T-cell (primary cell): ENCODE measurements around the gene MPHOSPH9. TPM values are rescaled to one million over a fixed set of nuclear protein-coding genes. Genes with fewer than 3 reads are reported as not detected.

Experiments used
- ATAC-seq, 4 experiments: fragments of 200-7000 bp in 3 of 4; fragments of 150-1000 bp in 1 of 4; cut with Tn5 transposase; replicated peaks in 1 of 4; 1 replicate in 3 of 4; 2 replicates in 1 of 4; pipeline ENCODE4 v1.10.0; 2021; ENCODE audit warnings: moderate library complexity in 3 of 4, mild to moderate bottlenecking in 2 of 4, moderate number of reproducible peaks in 1 of 4
- CTCF ChIA-PET, 2 donors: fragments of 300-600 bp; sonication (Branson Sonifier 250); formaldehyde crosslinking; loops; one replicate each; lab custom pipeline; 2022; ENCODE audit warnings: antibody characterized with exemption in 2 of 2; lab: Charles Lee
- POLR2A ChIA-PET, 2 donors: fragments of 300-600 bp; sonication (Branson Sonifier 250); formaldehyde crosslinking; loops; one replicate each; lab custom pipeline; 2022; ENCODE audit warnings: antibody characterized with exemption in 2 of 2; lab: Charles Lee
- DNase-seq, 35 experiments: peaks; one replicate each; pipeline versions ENCODE4 v3.0.0 to v3.0.0-alpha.2; 2013 to 2023
- H3K27ac ChIP-seq: one replicate; pipeline ENCODE4 v1.5.1; 2013; ENCODE audit warnings: low read length
- H3K27me3 ChIP-seq, 2 experiments: replicated peaks in 1 of 2; 1 replicate in 1 of 2; 2 replicates in 1 of 2; pipeline versions ENCODE4 v1.6.1 to v1.7.0; 2013; ENCODE audit warnings: low read length in 1 of 2, mixed read lengths in 1 of 2; ENCODE audit not compliant: control insufficient read depth in 2 of 2, insufficient read depth in 2 of 2; ENCODE audit errors: extremely low read depth in 1 of 2
- H3K36me3 ChIP-seq, 2 donors: 1 replicate in 1 of 2; 2 replicates in 1 of 2; pipeline versions ENCODE4 v1.6.1 to v1.7.0; 2013; ENCODE audit warnings: low read length in 1 of 2; ENCODE audit not compliant: control insufficient read depth in 2 of 2, insufficient read depth in 1 of 2; ENCODE audit errors: extremely low read depth in 1 of 2
- H3K4me1 ChIP-seq, 2 experiments: 1 replicate in 1 of 2; 2 replicates in 1 of 2; pipeline versions ENCODE4 v1.6.1 to v1.7.0; 2013; ENCODE audit warnings: low read length in 2 of 2, mixed read lengths in 1 of 2; ENCODE audit not compliant: insufficient read depth in 2 of 2, control insufficient read depth in 1 of 2; ENCODE audit errors: extremely low read depth in 1 of 2
- H3K4me3 ChIP-seq, 2 donors: 1 replicate in 1 of 2; 2 replicates in 1 of 2; pipeline versions ENCODE4 v1.5.1 to v1.7.0; 2013; ENCODE audit warnings: mild to moderate bottlenecking in 2 of 2, low read length in 1 of 2, moderate library complexity in 1 of 2; ENCODE audit not compliant: control insufficient read depth in 1 of 2; ENCODE audit errors: extremely low read depth in 1 of 2
- H3K9me3 ChIP-seq: 2 replicates; pipeline ENCODE4 v1.7.0; 2013
- H3K27ac Mint-ChIP-seq, 2 donors: one replicate each; pipeline ENCODE4 v1.8.0; 2020 to 2021; ENCODE audit warnings: mild to moderate bottlenecking in 2 of 2, mixed read lengths in 2 of 2
- H3K27me3 Mint-ChIP-seq, 2 donors: one replicate each; pipeline ENCODE4 v1.8.0; 2021 to 2022; ENCODE audit warnings: mixed read lengths in 2 of 2
- H3K36me3 Mint-ChIP-seq: one replicate; pipeline ENCODE4 v1.8.0; 2021; ENCODE audit warnings: mixed read lengths
- H3K4me1 Mint-ChIP-seq, 3 donors: one replicate each; pipeline ENCODE4 v1.8.0; 2020 to 2022; ENCODE audit warnings: mixed read lengths in 3 of 3, mild to moderate bottlenecking in 1 of 3
- H3K4me3 Mint-ChIP-seq, 3 donors: one replicate each; pipeline ENCODE4 v1.8.0; 2020 to 2022; ENCODE audit warnings: mild to moderate bottlenecking in 3 of 3, mixed read lengths in 3 of 3, moderate library complexity in 3 of 3
- H3K9me3 Mint-ChIP-seq, 3 donors: one replicate each; pipeline ENCODE4 v1.8.0; 2020 to 2022; ENCODE audit warnings: mixed read lengths in 3 of 3
- WGBS: methylation state at CpG from one replicate; pipeline ENCODE4 v1.1.5; 2013; ENCODE audit warnings: missing lambda C conversion rate; ENCODE audit not compliant: insufficient coverage; 5-methylcytosine and 5-hydroxymethylcytosine counted together
- total RNA-seq, 35 experiments: library from RNA in 6 of 35; stranded (reverse) in 6 of 35; fragments of 120-200 nt in 1 of 35; gene quantifications; one replicate each; pipeline versions ENCODE4 v1.2.1 to v1.2.4 and lab custom pipeline; 2013 to 2026

The MPHOSPH9 gene, protein sequence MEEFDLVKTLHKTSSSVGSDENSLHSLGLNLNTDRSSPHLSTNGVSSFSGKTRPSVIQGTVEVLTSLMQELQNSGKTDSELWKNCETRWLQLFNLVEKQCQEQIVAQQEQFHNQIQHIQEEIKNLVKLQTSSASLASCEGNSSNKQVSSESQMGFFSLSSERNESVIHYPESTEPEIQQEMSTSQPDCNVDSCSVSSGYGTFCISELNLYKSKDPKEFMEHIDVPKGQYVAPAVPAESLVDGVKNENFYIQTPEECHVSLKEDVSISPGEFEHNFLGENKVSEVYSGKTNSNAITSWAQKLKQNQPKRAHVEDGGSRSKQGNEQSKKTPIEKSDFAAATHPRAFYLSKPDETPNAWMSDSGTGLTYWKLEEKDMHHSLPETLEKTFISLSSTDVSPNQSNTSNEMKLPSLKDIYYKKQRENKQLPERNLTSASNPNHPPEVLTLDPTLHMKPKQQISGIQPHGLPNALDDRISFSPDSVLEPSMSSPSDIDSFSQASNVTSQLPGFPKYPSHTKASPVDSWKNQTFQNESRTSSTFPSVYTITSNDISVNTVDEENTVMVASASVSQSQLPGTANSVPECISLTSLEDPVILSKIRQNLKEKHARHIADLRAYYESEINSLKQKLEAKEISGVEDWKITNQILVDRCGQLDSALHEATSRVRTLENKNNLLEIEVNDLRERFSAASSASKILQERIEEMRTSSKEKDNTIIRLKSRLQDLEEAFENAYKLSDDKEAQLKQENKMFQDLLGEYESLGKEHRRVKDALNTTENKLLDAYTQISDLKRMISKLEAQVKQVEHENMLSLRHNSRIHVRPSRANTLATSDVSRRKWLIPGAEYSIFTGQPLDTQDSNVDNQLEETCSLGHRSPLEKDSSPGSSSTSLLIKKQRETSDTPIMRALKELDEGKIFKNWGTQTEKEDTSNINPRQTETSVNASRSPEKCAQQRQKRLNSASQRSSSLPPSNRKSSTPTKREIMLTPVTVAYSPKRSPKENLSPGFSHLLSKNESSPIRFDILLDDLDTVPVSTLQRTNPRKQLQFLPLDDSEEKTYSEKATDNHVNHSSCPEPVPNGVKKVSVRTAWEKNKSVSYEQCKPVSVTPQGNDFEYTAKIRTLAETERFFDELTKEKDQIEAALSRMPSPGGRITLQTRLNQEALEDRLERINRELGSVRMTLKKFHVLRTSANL
- total RNA-seq: 100 to 1,000 TPM in 1 of 5 donors, 10 to 100 TPM in 4; 48.5 to 105 (median 56.3) TPM
- total RNA-seq (2013): 90.8 TPM
- 41.9 to 123 (median 95.0) reads per million in 29 experiments for total RNA-seq (lab: John Stamatoyannopoulos, UW)

DNA sequence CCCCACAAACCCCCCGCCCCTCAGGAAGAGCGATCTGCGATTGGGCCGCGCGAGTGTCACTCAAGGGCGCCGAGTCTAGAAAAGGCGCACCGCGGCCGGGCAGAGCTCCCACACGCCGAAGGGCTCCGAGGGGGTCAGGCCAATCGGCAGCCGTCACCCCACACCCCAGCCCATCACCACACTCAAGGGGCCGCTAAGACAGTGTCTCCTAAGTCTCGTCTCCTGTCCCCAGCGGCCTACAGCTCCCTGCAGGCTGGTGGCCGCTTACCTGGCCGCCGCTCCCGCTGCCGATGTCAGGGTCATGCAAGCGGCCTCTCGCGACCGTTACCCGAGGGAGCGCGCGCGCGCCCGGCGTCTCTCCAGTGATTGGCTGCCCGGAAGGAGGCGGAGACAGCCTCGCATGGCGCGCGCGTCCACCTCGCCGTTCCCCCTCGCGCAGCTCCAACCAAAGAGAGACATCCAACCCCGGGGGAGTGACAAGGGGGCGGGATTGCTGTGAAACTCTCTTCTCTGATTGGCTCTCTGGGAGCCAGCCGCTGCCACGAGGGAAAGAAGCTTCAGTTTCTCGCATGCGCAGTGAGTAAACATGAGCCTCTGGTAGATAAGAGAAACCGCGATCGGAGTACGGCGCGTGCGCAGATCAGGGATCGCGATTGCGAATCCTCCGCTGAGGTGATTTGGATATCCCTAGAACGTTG, at the start of gene MPHOSPH9, which contains the start of gene MTRFR:
Gene MPHOSPH9, minus strand, starts transcription at position 335 of the 698 bp plus-strand sequence. CDS start 2,777 bp downstream, outside the sequence.
Gene MTRFR, plus strand, starts transcription at position 630 of the 698 bp plus-strand sequence. CDS start 20,239 bp downstream, outside the sequence.
- H3K36me3 ChIP-seq: peaks cover 0 to 10% of the 10 kb centered on the region in 2 donors
- ChIA-PET CTCF (interaction anchor here (0.5 to 2.0 kb wide), 12 partner anchors 9 to 1760 kb away, joined by 3 to 17 read pairs (median 3); partner anchors contain the start of gene BRI3BP (in 1 of the 2)), POLR2A (interaction anchor here (0.5 to 2.8 kb wide), 21 partner anchors 9 to 1651 kb away, joined by 3 to 27 read pairs (median 5); partner anchors contain the start of genes ARL6IP4 (in 1 of the 2) and SBNO1 (in 1 of the 2))
- ATAC-seq (peak; percentile 89 to 93 (median 93)), DNase-seq (peak; percentile 95 to 100 (median 99))
- H3K9me3 ChIP-seq: no peaks in the 10 kb centered on the region
- peaks cover 58 to 65% of the 10 kb centered on the region in 2 experiments for H3K4me1 ChIP-seq
- Mint-ChIP-seq H3K4me3 (peak within 1 kb of the TSS; percentile 99 to 100 (median 100)), H3K9me3 (no peaks in the 10 kb centered on the region), H3K27me3 (no peaks in the 10 kb centered on the region), H3K4me1 (peaks cover 76 to 84% (median 84%) of the 10 kb centered on the region in 3 donors), H3K36me3 (peaks cover 9% of the 10 kb centered on the region), H3K27ac (peak within 1 kb of the TSS; percentile 97 to 99)
- no peaks in the 10 kb centered on the region for H3K27me3 ChIP-seq
- H3K27ac ChIP-seq: peak within 1 kb of the TSS; percentile 80
- H3K4me3 ChIP-seq: peak within 1 kb of the TSS; percentile 84 to 99
- WGBS: 1% methylated on average over 59 of the region's 66 CpGs

DNA sequence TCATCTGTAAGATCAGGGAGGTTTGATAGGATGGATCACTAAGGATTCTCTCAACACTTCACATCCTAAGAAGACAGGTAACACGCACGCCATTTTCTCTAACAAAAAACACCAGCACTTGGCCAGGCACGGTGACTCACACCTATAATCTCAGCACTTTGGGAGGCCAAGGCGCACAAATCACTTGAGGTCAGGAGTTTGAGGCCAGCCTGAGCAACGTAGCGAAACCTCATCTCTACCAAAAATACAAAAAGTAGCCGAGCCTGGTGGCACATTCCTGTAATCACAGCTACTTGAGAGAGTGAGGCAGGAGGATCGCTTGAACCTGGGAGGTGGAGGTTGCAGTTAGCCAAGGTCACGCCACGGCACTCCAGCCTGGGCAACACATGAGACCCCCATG, 49.2 kb upstream of the MPHOSPH9 start:
- Mint-ChIP-seq H3K9me3 (no peaks in the 10 kb centered on the region), H3K36me3 (no peaks in the 10 kb centered on the region), H3K27ac (no peak overlapping the region), H3K27me3 (no peaks in the 10 kb centered on the region), H3K4me3 (no peak overlapping the region), H3K4me1 (peaks cover 0 to 3% (median 0%) of the 10 kb centered on the region in 3 donors)
- ChIA-PET CTCF (no interaction called here), POLR2A (no interaction called here)
- WGBS: 100% methylated on average over 3 of the region's 10 CpGs
- no peak overlapping the region for H3K4me3 ChIP-seq
- H3K27ac ChIP-seq: no peak overlapping the region
- ATAC-seq (no peak), DNase-seq (no peak)
- H3K9me3 ChIP-seq: no peaks in the 10 kb centered on the region
- H3K27me3 ChIP-seq: peaks cover 0 to 2% of the 10 kb centered on the region in 2 experiments
- H3K4me1 ChIP-seq: no peaks in the 10 kb centered on the region
- no peaks in the 10 kb centered on the region for H3K36me3 ChIP-seq

DNA sequence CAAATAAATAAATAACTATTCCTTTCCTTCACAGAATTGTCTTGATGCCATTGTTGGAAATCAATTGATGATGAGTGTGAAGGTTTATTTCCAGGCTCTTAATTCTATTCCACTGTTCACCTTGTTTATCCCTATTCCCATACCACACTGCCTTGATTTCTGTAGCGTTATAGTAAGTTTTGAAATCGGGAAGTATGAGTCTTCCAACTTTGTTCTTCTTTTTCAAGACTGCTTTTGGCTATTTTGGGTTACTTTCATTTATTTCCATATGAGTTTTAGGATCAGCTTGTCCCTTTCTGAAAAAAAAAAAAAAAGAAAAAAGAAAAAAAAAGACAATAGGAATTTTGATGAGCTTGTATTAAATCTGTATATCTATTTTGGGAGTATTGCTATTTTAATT, 48.0 kb upstream of the MPHOSPH9 start:
- WGBS: no CpG with 5 or more reads among the region's 2 CpGs
- H3K27me3 Mint-ChIP-seq: no peaks in the 10 kb centered on the region
- no peak overlapping the region for H3K4me3 Mint-ChIP-seq
- no peak overlapping the region for H3K27ac ChIP-seq
- H3K4me1 ChIP-seq: no peaks in the 10 kb centered on the region
- ATAC-seq: no peak
- H3K9me3 Mint-ChIP-seq: no peaks in the 10 kb centered on the region
- no peaks in the 10 kb centered on the region for H3K9me3 ChIP-seq
- no peaks in the 10 kb centered on the region for H3K36me3 ChIP-seq
- H3K4me3 ChIP-seq: no peak overlapping the region
- no peak overlapping the region for H3K27ac Mint-ChIP-seq
- POLR2A ChIA-PET: interaction anchor here in 1 of 2 donors (0.6 kb wide), 1 partner anchor 84 kb away, joined by 3 read pairs; no protein-coding TSS in a partner anchor
- DNase-seq: no peak
- peaks cover 0 to 3% (median 0%) of the 10 kb centered on the region in 3 donors for H3K4me1 Mint-ChIP-seq
- peaks cover 0 to 2% of the 10 kb centered on the region in 2 experiments for H3K27me3 ChIP-seq
- CTCF ChIA-PET: no interaction called here
- no peaks in the 10 kb centered on the region for H3K36me3 Mint-ChIP-seq

DNA sequence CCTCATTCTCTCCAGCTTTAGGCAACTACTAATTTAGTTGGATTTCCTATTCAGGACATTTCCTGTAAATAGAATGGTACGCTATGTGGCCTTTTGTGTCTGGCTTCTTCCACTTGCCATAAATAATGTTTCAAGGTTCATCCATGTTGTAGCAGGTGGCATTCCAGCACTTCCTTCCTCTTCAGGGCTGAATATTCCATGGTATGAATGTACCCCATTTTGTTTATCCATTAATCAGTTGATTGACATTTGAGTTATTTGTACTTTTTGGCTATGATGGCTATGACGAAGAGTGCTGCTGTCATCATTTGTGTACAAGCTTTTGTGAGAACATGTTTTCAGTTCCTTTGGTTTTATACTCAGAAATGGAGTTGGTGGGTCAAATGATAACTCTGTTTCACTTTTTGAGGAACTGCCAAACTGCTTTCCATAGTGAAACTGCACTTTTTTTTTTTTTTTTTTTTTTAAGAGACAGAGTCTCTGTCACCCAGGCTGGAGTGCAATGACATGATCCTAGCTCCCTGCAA, 45.2 kb upstream of the MPHOSPH9 start:
- H3K4me3 Mint-ChIP-seq: no peak overlapping the region
- CTCF ChIA-PET: interaction anchor here (0.6 to 0.7 kb wide), 3 partner anchors 25 to 1075 kb away, joined by 3 to 6 read pairs (median 4); no protein-coding TSS in a partner anchor
- WGBS: 20% methylated on average over 1 of the region's 2 CpGs

DNA sequence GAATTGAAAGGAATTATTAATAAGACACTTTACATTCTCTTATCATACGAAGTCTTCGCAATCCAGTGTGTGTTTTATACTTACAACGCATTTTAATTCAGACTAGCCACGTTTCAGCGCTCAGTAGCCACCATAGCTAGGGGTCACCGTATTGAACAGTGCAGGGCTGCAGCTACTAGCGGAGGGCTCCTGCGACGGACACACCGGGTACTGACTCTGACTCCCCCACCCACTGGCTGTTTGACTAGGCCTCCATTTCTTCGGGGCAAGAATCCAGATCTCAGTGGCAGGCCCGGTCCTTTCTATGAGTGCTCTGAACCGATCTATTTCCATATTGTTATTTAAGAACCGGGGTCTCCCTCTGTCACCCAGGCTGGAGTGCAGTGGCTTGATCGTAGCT, 40.2 kb upstream of the MPHOSPH9 start:
- Mint-ChIP-seq H3K27me3 (no peaks in the 10 kb centered on the region), H3K4me1 (peaks cover 11 to 27% (median 27%) of the 10 kb centered on the region in 3 donors), H3K9me3 (no peaks in the 10 kb centered on the region), H3K27ac (no peak overlapping the region), H3K4me3 (peak overlapping the region; percentile 49 to 66 (median 62)), H3K36me3 (no peaks in the 10 kb centered on the region)
- ATAC-seq: no peak
- no peaks in the 10 kb centered on the region for H3K36me3 ChIP-seq
- no peaks in the 10 kb centered on the region for H3K9me3 ChIP-seq
- H3K4me3 ChIP-seq: no peak overlapping the region
- 91% methylated on average over 14 of the region's 15 CpGs for WGBS
- no peak for DNase-seq
- H3K27me3 ChIP-seq: peaks cover 0 to 5% of the 10 kb centered on the region in 2 experiments
- ChIA-PET POLR2A (no interaction called here), CTCF (no interaction called here)
- no peak overlapping the region for H3K27ac ChIP-seq
- peaks cover 13 to 35% of the 10 kb centered on the region in 2 experiments for H3K4me1 ChIP-seq

More for the DNA sequence above, 45.2 kb upstream of the MPHOSPH9 start:
- Mint-ChIP-seq H3K27ac (no peak overlapping the region), H3K4me1 (peaks cover 0 to 3% (median 0%) of the 10 kb centered on the region in 3 donors), H3K27me3 (no peaks in the 10 kb centered on the region), H3K9me3 (no peaks in the 10 kb centered on the region), H3K36me3 (no peaks in the 10 kb centered on the region)
- Histone ChIP-seq H3K36me3 (no peaks in the 10 kb centered on the region), H3K27ac (no peak overlapping the region), H3K4me1 (no peaks in the 10 kb centered on the region), H3K27me3 (no peaks in the 10 kb centered on the region), H3K4me3 (no peak overlapping the region), H3K9me3 (no peaks in the 10 kb centered on the region)
- POLR2A ChIA-PET: no interaction called here
- DNase-seq (no peak), ATAC-seq (no peak)
